ENCODE measurements around the gene ACADS.

The ACADS gene, protein sequence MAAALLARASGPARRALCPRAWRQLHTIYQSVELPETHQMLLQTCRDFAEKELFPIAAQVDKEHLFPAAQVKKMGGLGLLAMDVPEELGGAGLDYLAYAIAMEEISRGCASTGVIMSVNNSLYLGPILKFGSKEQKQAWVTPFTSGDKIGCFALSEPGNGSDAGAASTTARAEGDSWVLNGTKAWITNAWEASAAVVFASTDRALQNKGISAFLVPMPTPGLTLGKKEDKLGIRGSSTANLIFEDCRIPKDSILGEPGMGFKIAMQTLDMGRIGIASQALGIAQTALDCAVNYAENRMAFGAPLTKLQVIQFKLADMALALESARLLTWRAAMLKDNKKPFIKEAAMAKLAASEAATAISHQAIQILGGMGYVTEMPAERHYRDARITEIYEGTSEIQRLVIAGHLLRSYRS

DNA sequence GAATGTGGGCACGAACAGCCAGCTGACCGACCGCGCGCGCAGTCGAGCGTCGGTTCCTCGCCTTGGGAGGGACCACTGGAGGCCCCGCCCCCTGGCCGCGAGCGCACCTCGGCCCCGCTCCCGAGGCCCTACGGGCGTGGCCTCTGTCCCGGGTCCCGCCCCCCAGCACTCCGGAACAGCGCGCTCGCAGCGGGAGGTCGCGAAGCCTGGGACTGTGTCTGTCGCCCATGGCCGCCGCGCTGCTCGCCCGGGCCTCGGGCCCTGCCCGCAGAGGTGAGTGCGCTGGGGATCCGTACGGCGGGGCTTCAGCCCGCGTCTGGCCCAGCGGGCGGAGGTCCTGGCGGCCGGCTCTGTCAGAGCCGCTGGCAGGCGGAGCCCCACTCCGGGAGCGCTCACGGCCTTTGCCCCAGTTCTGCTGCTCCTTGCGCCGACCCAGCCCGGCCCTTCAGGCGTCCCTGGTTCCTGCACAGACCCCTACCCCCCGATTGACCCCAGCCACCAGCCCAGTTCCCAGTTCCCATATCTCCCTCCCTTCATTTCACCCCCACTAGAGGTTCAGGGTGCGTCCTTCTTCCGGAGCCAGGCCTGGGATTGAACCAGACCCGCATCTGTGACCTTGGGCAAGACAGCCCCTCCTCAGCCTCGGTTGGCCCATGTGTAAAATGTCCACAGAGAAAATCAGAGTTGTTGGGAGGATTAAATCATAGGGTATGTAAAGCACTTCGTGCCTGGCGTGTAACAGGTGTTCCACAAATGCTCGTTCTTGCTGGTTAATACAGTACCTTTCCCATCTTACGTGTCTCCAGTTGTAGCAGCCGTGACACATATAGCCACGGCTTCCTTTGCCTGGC, at the start of gene ACADS:
ACADS (plus strand) TSS at position 168 of the 851 bp plus-strand sequence; CDS start at position 228, 60 bp downstream.
- peak; percentile 84 to 94 for DNase-seq

DNA sequence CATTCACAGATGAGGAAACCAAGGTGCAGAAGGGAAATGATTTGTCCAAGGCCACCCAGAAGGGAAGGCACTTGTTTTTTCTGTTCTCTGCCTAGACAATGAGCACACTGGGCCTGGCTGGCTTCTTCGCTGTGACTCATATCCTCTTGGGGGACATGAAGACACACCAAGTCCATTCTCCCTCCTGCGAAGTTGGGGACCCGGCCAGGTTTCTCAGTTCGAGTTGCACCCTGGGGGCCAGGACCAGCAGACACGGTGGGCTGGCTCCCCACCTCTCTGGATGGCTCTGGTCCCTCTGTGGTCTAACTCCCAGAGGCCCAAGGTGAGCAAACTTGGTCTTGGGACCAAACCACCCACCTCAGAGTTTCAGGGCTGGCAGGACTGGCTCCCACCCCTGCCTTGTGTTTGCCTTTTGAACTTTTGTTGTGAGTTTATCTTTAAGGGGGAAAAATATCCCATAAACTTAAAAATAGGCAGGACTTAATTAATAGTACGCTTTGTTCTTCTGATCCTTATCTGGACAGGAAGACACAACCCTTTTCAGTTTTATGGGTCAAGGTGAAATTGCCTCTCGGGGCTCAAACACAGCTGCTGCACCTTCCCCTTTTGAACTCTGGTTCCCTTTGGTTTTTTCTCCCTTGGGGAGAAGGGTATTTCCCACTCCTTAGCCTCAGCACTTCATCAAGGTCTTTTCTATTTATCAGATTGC, 47.7 kb upstream of the ACADS start:
- no peak for DNase-seq

DNA sequence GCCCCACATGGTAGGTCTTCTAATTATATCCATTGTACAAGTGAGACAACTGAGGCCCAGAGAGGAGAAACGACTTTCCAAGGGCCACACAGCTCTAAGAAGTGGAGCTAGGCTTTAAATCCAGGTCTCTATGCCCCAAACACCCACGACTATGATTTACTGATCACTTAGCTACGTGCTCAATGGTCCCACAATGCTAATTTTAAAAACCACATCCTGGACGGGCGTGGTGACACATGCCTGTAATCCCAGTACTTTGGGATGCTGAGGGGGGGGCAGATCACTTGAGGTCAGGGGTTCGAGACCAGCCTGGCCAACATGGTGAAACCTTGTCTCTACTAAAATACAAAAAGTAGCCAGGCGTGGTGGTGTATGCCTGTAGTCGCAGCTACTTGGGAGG, 47.1 kb upstream of the ACADS start:
- DNase-seq = no peak

DNA sequence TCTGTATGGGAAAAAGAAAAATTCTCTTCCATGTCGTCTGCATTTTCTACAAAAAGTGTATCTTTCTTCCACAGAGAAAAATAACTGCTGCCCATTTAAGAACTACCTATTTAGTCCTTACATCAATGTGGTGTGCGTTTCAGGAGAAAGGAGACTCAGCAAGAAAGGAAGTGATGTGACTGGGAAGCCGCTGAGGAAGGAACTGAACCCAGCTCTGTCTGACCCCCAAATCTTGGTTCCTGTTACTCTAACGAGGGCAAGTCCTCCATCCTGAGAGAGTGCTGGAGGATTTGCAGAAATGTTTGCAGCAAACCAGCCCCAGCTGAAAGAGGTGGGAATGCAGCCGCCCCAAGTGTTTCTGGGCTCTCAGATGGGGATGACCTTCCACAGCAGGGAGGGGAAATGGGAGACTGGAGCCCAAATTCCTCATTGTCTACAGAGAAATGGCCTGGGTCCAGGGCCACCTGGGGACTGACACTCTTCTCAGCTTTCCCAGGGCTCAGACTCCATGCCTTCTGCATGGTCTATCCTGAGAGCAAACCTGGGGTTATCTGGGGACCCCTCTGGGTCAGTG, 45.4 kb upstream of the ACADS start:
- DNase-seq = no peak

DNA sequence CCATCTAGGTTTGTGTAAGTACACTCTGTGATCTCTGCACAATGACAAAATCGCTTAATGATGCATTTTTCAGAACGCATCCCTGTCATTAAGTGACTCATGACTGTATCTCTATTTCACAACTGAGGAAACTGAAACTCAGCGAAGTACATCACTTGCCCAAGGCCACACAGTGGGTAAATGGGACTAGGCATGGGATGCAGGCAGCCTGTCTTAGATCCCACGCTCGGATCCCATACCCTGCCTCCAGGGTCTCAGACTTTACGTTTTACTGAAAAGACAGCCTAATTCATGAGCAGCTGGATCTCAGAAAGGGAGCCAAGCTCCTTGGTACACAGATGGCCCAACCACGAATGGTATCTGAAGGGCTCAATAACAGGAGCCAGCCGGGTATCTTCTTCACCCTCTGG, 41.1 kb upstream of the ACADS start:
- no peak for DNase-seq

DNA sequence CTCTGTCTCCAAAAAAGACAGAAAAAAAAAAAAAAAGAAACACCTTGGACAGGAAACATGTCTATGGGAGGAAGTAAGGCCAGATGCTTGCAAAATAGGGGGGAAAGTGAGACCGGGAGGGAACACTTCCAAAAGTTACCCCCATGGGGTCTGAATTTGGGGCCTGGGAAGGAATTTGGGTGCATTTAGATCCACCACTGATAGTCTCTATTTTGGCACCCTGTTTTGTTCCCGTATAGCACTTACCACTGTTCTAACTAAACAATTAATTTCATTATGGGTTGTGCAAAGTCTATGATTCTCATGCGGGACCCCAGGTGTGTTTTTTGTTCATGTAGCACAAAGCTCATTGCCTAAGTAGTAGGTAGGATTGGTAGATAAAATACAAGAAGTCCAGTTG, 40.1 kb upstream of the ACADS start:
- no peak for DNase-seq

DNA sequence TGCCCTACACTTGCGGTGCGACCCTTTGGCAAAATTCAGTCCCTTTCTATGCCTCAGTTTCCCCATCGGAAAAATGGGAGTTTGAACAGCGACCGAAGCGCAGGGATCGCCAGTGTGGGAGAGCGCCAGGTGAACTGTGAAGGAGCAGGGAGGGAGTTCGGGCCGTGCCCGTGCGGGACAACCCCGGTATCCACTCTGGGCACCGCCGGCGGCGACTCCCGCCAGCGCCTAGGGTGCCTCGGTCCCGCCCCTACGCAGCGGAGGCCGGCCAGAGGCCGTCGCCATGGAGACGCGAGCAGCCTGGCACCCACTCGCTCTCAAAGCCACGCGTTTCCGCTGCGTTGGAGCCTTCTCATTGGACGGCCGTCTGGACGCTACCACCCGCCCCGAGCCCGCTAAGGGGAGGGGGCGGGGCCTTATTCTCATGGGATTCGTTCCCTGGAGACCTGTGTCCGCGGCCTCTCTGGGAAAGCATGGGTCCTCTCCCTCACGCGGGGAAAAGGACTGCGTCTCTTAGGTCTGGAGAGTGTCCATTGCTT, 39.4 kb upstream of the ACADS start:
- DNase-seq = peak; percentile 95 to 97

DNA sequence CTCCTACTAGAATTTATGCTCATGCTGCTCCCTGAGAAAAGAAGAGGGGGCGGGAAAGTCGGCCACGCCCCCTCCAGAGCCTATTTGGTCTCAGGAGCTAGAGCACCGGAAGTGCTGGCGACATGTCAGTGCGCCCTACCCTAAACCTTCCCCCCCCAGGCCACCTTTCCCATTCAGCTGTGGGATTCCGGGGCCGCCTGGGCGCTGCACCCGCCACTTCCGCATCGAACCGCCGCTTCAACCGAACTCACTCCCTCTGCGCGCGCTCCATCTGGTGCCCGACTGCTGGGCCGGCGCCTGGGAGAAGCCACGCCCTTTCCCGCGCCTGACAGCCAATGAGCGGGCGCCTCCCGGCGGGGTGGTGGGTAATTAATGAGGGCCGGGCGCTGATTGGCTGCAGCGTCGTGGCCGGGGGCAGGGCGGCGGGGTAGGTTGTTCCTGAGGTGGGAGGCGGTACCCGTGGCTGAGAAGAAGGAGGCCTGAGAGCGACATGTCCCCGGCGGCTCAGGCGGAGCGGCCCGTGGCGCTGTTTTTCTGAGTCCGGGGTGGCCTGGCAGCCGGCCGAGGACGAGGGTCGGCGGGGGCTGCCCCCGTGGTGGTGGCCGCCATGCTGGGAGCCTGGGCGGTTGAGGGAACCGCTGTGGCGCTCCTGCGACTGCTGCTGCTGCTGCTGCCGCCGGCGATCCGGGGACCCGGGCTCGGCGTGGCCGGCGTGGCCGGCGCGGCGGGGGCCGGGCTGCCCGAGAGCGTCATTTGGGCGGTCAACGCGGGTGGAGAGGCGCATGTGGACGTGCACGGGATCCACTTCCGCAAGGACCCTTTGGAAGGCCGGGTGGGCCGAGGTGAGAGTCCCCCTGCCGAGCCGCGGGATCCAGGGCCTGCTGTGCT, 38.7 kb upstream of the ACADS start, which contains the start of gene MLEC:
MLEC (plus strand) TSS at position 460 of the 888 bp plus-strand sequence; CDS start at position 608, 148 bp downstream.
- DNase-seq = peak; percentile 99

DNA sequence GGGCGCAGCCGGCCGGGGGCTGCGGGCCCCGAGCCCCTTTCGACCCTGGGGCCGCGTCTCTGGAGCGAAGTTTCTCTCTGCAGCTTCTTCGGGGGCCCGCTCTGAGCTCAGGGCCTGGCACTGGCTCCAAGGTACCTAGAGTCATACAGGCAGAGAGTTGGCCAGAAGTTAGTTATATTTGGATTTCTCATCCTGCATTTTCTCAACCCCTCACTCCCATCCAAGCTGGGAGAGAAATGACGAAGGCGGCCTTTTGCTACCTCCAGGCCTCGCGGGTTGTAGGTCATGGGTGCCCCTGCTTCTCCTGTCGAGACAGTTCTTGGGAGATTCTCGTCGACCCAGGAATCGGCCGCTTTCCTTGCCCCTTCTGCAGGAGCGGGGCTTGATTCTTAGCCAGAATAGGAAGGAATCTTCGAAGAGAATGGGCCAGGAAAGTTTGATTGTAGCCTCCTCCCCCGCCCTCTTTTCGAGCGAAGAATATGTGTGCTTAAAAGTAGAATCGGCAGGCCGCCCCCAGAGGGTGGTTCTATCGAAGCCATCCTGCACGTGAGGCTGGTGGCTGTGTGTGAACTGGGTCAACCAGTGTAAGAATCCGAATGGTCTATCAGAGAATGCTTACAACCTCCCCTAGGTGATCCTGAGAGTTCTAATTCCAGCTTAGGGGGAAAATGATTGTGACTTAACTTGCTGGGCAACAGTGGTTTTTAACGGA, 37.9 kb upstream of the ACADS start:
- DNase-seq = peak; percentile 43 to 48

DNA sequence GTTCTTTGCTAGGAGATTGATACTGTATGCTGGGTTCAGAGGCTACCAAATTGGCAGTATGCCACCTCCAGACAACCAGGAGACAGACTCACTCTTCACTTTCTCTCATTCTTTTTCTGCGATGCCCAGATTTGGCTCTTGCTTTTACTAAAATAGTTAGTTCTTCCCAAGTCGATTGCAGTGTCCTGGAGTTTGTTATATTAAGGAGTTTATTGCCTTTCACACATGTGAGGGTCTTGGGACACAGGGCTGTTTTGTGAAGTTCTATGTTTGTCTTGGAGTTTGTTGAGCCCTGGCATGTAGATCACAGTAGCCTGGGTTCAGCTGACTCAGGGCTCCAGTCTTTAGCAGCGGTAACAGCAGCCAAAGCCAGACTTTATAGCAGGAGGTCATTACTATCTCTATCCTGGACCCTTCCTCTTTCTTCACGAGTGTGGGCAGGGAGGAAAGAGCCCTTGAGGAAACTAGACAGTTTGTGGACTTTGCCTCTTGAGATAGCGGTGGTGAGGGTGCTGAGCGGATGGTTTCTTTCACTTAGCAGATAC, 37.0 kb upstream of the ACADS start:
- no peak for DNase-seq

DNA sequence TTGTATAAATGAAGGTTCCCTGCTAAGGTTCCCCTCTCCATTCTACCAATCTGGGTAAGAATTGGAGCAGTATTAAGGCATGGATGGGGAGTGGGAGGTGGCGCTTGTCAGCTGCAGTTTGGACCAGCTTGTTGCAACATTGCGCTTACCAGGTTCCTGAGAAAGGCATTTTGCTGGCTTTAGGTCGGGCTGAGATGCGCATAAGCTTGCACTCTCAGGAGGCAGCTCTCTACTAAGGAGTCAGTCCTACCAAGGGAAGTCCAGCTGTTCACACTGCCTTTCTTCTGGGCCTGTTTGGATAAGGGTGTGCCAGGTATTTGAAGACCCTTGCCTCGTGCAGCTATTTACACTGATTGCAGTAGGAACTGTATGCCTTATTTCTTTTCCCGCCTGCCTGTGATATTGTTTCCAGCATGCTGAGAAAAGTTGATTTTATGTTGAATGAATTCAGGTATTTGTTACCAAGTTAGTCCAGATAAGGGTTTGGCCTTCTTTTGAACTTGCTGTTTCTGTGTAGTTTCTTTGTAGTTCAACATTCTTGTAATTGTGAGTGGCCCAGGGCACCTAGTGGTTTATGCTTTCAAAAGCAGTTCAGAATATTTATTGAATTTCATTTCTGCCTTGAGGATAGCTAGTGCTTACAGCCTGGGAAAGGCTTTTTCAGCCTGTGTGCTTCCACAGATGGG, 36.1 kb upstream of the ACADS start:
- no peak for DNase-seq

DNA sequence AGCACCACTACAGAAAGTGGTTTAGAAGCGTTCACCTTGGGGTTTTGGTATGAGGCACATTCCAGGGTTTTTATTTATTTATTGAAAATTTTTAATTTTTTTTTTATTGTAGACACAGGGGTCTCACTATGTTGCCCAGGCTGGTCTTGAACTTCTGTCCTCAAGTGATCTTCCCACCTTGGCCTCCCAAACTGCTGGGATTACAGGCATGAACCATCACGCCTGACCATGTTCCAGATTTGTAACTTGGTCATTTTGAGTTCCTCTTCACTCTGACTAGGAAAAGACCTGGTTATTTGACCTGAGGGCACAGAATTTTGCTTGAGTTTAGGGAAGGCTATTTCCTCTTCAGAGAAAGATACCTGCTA, 35.6 kb upstream of the ACADS start:
- DNase-seq = no peak

DNA sequence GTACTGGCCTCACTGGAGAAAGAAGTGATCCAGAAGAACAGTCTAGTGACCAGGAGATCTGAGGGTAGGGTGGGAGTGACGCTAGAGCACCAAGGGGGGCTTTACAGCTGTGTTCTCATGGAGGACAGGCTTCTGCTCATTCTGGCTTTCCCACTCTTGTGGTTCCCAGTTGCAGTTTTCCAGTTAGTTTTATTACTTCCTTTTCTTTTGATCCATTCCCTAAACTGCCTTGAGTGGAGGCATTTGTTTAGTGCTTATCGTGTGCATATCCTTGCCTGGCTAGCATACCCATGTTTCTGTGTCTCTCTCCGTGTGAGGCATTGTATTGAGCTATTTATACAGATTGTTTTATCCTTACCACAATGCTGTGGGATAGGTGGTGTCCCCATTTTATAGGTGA, 34.6 kb upstream of the ACADS start:
- no peak for DNase-seq

DNA sequence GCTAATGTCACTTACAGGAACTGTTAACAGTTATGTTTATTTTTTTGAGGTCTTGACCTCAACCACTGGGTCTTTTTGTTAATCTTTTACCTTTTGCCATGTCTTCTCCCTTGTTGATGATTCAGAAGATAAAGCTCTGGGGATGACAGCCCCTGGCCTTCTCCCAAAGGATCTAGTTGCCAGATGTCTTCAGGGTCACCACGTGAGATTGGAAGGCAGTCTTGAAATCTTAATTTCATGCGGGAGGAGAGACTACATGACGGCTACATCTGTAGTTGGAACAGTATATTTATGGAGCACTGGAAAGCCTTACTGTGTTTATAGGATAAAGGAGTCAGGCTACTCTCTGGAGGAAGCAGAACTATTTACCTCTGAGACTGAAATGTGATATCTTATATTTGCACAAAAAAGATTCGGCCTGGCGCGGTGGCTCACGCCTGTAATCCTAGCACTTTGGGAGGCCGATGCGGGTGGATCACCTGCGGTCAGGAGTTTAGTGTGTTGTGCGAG, 33.0 kb upstream of the ACADS start:
- DNase-seq = no peak

DNA sequence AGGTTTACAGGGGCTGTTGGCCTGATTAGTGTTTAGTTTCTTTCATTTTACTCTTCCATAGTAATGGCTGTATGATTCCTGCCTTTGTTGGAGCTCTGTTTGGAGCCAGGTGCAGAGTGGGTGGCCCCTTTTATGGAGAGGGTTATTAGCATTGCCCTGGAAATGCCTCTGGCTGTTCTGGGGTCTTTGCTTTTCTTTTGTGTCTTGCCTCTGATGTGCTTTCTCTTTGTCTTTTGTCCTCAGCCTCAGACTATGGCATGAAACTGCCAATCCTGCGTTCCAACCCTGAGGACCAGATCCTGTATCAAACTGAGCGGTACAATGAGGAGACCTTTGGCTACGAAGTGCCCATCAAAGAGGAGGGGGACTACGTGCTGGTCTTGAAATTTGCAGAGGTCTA, 31.8 kb upstream of the ACADS start:
- no peak for DNase-seq

DNA sequence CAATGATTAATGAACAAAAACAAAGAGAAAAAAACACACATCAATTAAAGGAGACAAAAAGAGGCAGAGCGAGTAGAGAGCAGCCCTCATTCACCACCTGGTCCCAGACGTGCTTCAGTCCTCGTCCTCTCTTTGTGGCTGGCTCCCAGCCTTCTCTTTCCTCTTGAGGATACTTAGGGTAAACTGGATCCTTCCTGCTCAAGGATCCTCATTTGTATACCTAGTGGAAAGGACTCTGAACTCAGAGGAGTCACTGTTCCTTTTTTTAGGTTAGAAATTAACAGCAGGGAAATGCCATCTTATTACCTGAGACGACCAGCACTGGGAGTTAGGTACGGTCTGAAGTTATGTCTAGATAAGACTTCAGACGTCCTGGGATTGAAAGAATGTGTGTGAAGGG, 29.0 kb upstream of the ACADS start:
- DNase-seq = no peak

DNA sequence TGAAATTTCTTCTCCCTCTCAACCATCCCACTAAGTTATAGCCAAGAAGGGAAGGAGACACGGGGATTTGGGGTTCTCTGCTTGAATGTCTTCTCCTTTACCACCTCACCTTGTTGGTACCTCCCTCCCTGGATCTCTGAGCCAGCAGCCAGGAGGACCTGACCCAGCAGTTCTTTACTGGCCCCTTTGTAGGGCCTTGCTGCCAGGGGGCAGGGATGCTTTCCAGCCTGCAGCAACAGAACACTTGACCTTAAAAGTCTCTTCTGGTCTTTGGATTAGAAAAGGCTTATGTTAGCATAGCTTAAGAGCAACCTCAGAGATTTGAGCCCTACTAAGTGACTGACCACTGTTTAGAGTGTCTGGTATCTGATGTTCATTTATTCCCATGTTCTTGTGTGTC, 28.3 kb upstream of the ACADS start:
- no peak for DNase-seq

DNA sequence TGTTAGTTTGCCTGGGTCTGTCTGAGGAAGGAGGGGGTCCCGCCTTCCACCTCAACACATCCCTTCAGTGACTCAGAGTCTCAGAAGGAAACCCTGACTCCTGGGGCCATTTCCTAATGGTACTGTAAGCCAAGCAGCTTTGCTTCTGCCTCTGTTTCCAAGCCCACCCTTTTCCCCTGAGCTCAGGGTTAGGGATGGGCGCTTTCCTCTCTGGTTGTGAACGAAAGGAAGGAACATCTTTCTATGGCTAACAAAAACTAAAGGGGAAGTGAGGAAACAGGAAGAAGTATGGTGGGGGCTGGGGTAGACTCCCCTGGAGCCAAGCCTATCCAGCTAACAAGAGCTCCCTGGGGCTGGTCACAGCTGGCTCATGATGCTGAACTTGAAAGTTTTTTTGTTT, 27.0 kb upstream of the ACADS start:
- no peak for DNase-seq

DNA sequence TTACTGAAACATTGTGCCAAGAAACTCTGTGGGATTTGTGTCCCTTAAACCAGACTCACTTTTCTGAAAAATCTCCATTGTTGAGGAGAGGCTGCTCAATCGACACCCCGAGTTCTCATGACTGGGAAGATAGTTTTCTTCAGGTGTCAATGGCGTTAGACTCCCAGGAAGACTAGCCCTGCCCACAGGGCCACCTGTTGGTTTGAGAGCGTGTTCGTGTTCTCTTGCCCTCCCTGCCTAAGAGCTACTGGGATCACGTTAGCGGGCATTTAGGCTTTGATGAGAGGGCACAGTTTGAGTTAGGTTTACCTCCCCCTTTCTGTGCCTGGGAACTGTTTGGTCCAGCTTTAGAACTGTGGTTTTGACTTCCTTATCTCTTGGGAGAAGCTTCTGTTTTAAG, 26.1 kb upstream of the ACADS start:
- no peak for DNase-seq

DNA sequence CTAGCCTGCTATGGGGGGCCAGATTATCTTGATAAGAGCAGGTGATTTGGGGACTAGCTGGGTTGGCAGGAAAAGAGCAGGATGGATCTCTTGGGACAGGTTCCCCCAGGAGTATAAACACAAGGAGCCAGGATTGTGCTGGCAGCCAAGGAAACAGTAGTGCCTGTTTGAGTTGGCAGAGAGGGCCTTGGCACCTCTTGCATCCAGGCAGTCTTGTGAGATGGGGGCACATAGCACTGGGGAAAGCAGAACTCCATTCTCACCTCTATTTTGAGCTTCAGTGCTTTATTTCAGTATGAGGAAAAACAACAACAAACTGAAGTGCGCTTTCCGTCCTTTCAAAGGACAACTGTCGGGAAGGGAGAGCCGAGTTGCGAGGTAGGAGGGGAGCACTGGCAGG, 24.7 kb upstream of the ACADS start:
- no peak for DNase-seq

All from stimulated activated CD4-positive, alpha-beta T cell treated with anti-CD3 and anti-CD28 coated beads, Interleukin-4, amount 100 ng/mL, for 4 hours (primary cell).